ENCODE results near the gene CALD1.

GRCh38 chr7:134900166-134900982 lies 120.9 kb downstream of the CALD1 start:
- TF ChIP-seq, protein P1, sequence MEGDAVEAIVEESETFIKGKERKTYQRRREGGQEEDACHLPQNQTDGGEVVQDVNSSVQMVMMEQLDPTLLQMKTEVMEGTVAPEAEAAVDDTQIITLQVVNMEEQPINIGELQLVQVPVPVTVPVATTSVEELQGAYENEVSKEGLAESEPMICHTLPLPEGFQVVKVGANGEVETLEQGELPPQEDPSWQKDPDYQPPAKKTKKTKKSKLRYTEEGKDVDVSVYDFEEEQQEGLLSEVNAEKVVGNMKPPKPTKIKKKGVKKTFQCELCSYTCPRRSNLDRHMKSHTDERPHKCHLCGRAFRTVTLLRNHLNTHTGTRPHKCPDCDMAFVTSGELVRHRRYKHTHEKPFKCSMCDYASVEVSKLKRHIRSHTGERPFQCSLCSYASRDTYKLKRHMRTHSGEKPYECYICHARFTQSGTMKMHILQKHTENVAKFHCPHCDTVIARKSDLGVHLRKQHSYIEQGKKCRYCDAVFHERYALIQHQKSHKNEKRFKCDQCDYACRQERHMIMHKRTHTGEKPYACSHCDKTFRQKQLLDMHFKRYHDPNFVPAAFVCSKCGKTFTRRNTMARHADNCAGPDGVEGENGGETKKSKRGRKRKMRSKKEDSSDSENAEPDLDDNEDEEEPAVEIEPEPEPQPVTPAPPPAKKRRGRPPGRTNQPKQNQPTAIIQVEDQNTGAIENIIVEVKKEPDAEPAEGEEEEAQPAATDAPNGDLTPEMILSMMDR (tag by site-specific recombination; IDR thresholded peaks at IDR 0.05): no peak
- TF ChIP-seq PRDM10 (tag by site-specific recombination; IDR thresholded peaks at IDR 0.05) (no peak), YY1 (tag by site-specific recombination; IDR thresholded peaks at IDR 0.05) (no peak), ZNF266 (tag by site-specific recombination; IDR thresholded peaks at IDR 0.05; ENCODE audit: low read depth) (no peak), ZNF514 (tag by site-specific recombination; IDR thresholded peaks at IDR 0.05) (no peak), REST (tag by site-specific recombination; IDR thresholded peaks at IDR 0.05) (no peak), ZNF677 (tag by site-specific recombination; IDR thresholded peaks at IDR 0.05) (no peak), ZNF391 (tag by site-specific recombination; IDR thresholded peaks at IDR 0.05; ENCODE audit: borderline replicate concordance, low read depth) (no peak), ZNF792 (tag by site-specific recombination; IDR thresholded peaks at IDR 0.05) (no peak), ZBTB11 (tag by site-specific recombination; conservative IDR thresholded peaks at IDR 0.05; ENCODE audit: low read depth) (no peak), ZNF654 (tag by site-specific recombination; IDR thresholded peaks at IDR 0.05; ENCODE audit: low read depth) (no peak), ZNF670 (tag by site-specific recombination; IDR thresholded peaks at IDR 0.05; ENCODE audit: low read depth) (no peak)
- TF ChIP-seq, protein P2, sequence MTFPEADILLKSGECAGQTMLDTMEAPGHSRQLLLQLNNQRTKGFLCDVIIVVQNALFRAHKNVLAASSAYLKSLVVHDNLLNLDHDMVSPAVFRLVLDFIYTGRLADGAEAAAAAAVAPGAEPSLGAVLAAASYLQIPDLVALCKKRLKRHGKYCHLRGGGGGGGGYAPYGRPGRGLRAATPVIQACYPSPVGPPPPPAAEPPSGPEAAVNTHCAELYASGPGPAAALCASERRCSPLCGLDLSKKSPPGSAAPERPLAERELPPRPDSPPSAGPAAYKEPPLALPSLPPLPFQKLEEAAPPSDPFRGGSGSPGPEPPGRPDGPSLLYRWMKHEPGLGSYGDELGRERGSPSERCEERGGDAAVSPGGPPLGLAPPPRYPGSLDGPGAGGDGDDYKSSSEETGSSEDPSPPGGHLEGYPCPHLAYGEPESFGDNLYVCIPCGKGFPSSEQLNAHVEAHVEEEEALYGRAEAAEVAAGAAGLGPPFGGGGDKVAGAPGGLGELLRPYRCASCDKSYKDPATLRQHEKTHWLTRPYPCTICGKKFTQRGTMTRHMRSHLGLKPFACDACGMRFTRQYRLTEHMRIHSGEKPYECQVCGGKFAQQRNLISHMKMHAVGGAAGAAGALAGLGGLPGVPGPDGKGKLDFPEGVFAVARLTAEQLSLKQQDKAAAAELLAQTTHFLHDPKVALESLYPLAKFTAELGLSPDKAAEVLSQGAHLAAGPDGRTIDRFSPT (tag by site-specific recombination; IDR thresholded peaks at IDR 0.05): no peak

All from HEK293 (cell line).